HG03378 (cell line): ENCODE results near the gene RPS15.

Source experiments
- ATAC-seq: cut with Tn5 transposase; IDR thresholded peaks from one replicate; pipeline ENCODE4 v1.9.1; 2021; ENCODE audit warnings: mild to moderate bottlenecking, moderate library complexity; ENCODE audit not compliant: unreplicated experiment

Gene RPS15

DNA sequence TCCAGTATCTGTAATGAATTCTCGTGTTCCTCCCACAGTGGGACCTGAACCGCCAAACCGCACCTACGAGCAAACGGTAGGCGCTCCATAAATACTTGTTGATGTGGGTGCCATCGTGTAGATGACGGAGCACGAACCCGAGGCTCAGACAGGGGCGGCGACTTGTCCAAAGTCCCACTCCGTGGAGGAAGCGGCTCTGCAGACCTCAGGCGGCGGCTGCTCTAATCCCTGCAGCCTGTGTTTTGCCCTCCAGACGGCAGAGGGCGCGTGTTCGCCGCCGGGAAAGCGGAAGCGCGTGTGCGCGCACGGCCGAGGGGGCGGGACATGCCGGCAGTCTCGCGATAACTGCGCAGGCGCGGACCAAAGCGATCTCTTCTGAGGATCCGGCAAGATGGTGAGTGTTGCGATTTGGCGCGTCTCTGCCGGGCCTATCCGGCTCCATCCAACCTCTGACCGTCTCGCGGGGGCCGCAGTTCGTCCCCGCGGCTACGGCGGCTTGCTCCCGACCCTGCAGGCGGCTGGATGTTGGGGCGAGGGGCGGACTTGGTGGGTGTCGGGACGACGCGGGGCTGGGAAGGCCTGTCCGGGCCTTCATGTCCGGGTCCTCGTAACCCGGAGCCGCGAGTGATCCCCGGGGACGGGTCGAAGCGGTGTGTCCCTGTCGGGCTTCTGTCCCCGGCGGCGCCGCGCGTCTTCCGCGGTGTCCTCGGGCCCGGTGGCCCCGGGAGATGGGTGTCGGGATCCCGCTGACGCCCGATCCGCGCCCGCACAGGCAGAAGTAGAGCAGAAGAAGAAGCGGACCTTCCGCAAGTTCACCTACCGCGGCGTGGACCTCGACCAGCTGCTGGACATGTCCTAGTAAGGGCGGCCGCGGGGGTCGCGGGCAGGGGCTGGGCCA, at the start of gene RPS15:
Gene RPS15 (plus strand): TSS at position 362 of the 898 bp plus-strand sequence. CDS start 30 bp downstream, at position 392.
- ATAC-seq, result peak; percentile 58

DNA sequence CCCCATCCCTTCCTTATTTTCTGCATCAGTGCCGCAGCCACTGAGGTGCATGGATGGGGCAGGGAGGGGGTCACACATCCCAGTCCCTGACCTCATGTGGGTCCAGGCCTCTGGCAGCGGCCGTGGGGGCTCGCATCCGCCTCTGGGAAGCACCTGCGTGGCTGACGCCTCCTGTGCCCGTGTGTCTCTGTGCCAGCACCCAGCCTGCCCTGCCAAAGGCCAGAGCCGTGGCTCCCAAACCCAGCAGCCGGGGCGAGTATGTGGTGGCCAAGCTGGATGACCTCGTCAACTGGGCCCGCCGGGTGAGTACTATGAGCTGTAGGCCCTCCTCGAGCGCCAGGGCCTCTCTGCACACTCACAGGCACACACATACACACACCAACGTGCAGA, 49.6 kb upstream of the RPS15 start:
- ATAC-seq, result no peak

DNA sequence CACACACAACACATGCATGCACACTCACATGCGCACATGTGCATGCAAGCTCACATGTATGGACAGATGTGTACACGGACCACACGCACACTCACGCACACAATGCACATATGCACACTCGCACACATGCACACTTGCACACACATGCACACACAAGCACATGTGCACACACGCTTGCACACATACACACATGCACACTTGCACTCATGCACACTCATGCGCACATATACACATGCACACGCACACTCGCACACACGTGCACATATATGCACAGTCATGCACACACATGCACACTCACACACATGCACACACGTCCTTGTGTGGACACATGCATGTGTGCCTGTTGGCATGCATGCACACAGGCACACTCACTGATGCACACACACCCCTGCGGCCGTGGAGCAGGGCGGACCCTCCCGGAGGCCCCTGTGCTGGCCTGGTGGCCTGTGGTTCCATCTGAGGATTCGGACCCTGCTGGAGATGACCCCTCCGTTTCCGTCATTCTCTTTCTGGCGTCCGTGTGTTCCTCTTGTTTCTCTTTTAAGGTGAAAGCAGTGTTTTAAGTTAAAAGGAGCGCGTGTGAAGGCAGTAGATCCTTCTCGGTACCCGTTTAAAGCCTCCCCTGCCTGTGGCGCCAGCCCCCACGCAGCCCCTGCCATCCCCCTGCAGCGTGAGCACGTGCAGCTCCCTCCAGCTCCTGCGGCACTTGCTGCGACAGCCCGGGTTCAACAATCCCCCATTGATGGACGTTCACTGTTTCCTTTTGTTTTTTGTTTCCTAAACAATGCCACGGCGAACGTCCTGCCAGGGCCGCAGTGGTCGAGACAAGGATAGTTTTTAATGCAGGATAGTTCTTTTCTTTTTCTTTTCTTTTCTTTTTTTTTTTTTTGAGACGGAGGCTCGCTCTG, 48.9 kb upstream of the RPS15 start:
- ATAC-seq, result no peak

DNA sequence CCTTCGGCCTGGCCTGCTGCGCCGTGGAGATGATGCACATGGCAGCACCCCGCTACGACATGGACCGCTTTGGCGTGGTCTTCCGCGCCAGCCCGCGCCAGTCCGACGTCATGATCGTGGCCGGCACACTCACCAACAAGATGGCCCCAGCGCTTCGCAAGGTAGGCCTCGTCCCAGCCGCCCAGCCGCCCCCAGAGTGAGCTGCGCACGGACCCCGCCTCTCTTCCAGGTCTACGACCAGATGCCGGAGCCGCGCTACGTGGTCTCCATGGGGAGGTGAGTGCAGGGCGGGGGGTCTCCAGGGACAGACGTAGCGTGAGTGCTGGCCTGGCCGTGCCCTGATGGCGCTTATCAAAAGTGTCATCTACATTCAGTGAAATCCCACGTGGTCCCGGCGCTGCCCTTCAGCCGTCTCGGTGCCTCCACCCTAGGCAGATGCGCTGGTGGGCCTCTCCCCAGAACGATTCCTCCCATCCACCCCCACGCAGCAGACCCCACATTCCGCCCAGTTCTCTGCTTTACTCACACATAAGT, 47.2 kb upstream of the RPS15 start:
- ATAC-seq, result no peak

- ATAC-seq, result no peak
These were observed 45.8 kb upstream of the RPS15 start for GRCh38 chr19:1392407-1392806.

GRCh38 chr19:1392939-1393530, 45.2 kb upstream of the RPS15 start:
- ATAC-seq, result no peak

GRCh38 chr19:1393841-1394240, 44.4 kb upstream of the RPS15 start:
- ATAC-seq, result no peak

- ATAC-seq, result no peak
These were observed 43.7 kb upstream of the RPS15 start for GRCh38 chr19:1394252-1395193.

DNA sequence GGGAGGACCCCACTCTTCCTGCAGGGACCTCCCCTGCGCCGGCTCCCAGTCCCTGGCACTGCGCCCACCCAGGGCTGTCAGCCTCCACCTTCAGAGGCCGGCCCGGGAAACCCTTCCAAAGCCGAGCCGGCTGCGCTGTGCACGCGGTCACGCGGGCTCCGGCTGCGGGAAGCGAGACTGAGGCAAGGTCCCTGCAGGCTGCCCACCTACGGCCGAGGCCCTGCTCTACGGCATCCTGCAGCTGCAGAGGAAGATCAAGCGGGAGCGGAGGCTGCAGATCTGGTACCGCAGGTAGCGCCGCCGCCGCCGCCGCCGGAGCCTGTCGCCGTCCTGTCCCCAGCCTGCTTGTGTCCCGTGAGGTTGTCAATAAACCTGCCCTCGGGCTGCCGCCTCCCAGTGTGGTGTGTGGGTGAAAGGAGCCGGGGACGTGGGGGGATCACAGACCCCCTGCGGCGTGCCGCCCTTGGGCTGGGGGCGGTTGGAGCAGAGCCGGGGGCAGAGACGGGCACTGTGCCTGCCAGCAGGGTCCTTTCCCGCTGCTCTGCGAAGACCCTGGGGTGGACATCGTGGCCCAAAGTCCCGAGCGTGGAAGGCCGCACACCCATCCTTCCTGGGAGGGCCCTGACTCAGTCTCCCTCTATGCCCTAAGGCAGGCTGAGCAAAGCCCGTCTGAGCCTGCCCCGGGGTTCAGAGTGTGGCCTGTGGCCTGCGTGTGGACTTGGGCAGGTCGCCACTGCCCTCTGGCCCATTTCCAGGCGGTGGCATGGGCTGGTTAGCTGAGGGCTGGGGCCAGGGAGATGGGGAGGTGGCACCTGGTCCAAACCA, 42.8 kb upstream of the RPS15 start:
- no peak for ATAC-seq

DNA sequence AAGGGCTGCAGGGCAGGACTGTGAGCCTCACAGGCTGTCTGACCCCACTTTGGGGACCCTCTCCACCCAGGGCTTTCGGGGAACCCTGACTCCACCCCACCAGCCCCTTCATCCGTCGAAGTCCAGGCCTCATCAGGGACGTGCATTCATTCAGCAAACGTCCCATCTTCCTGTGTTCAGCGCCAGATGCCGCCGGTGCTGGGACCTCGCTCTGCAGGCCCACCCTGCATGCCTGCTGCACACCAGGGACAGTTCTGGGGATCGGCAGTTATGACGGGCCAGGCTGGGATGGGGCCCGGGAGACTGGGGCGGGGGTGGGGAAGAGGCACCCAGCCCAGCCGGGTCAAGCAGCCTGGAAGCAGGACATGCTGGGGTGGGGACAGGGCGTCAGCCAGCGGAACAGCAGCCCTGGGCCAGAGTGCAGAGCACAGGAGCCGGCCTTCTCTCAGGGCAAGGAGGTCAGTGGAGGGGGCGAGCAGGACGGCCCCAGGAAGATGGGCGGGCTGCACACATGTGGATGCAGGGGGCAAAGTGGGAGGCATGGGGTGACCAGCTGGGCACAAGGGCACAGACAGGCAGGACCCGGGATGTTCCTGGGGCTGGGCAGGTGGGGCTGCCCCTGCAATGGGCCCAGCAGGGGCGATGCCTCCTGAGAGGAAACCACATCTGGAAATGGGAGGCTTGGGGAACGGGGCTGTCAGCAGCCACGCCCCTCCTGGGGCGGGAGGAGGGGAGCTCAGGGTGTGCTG, 42.0 kb upstream of the RPS15 start:
- no peak for ATAC-seq

DNA sequence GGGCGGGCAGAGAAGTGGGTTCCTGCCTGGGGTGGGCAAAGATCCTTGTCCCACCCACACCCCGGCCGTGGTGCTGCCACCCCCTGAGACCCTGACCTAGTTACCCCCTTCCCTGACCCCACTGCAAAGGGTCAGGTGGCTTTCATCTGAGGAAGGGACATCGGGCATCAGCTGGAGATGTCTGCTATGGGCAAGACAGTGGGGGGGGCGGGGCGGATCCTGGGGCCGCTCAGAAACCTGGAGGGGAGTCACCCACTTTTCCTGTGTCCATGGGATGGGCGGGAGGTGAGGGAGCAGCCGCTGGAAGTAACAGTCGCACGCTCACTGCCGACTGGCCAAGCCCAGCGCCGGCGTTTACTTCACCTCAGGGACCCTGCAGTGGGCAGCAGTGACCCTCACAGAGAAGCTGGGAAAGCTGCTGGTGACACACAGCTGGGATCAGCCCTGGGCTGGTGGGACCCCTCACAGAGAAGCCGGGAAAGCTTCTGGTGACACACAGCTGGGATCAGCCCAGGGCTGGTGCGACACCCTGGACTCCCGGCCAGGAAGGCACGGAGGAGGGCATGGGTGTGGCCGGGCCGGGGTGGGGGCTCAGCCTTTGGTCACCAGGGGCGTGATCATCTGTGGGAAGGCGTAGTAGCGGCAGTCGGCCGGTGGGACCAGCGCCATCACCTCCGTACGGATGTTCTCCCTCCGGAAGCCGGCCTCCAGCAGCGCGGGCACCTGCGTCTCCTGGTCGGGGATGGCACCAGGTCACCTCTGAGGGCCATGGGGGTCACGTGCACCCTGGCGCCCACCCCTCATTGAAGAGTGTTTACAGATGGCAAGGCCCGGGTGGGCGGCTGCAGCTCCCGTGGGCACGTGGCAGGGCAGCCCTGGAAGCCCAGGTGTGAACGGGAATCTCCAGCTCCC, 41.2 kb upstream of the RPS15 start:
- no peak for ATAC-seq

DNA sequence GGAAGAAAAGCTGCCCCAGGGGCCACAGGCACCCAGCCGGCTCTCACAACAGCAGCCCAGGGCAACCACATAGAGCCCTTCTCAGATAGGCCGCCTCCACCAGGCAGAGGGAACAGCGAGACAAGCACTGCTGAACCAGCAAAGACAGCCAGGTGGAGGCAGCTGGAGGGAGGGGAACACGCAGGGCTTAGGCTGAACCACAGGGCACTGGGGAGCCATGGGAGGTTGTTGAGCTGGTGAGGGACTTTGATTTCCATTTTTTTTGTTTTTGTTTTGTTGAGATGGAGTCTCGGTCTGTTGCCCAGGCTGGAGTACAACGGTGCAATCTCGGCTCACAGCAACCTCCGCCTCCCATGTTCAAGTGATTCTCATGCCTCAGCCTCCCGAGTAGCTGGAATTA, 40.4 kb upstream of the RPS15 start:
- ATAC-seq, result no peak

- no peak for ATAC-seq
These were observed 39.1 kb upstream of the RPS15 start for GRCh38 chr19:1399079-1399478.

DNA sequence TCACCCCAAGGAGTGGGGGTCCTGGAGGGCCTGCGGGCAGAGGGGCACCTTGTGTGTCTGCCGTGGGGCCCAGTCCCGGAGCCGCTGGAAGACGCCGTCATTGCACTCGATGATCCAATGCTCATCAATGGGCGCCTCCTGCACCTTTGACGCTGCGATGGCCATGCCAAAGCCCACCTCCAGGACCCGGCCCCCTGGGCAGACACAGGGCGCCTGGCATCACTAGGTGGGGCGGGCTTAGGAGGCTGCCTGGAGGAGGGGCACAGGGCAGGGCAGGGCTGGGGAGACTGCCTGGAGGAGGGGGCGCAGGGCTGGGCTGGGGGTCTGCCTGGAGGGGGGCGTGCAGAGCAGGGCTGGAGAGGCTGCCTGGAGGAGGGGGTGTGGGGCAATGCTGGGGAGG, 38.5 kb upstream of the RPS15 start:
- ATAC-seq, result no peak

DNA sequence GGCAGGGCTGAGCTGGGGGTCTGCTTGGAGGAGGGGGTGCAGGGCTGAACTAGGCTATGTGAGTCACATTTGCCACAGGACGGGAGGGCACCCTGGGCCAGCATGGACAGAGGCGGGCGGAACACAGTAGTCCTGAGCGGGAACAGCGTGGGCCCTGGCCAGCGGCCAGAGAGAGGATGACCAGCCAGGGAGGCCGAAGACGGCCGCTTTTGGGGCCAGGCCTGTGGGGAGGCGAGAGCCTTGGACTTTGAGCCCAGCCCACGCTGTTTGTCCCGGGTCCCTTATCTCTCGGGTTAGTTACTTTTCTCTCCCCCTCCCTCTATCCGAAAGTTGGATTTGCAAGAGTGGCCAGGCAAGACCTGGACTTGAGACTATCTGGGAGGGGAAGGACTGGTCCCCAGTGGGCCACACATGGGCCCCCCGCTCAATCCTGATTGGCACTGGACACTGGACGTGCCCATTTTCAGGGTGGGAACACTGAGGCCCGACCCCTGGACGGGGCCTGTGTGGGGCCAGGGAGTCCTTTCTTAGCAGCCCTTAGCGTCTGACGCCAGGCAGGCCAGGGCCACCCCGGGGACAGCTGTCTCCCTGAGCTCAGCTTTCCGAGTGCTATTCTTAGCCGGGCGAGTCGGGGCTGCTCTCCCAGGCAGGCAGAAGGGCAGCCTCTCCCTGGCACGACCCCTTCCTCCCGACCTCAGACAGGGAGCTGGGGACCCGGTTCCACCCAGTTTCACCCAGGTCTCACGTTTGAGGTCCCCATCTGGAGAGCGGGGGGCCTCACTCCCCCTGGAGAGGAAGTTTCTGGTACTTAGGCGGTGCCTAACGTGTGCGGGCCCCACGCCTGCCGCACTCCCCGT, 37.7 kb upstream of the RPS15 start:
- ATAC-seq, result no peak

DNA sequence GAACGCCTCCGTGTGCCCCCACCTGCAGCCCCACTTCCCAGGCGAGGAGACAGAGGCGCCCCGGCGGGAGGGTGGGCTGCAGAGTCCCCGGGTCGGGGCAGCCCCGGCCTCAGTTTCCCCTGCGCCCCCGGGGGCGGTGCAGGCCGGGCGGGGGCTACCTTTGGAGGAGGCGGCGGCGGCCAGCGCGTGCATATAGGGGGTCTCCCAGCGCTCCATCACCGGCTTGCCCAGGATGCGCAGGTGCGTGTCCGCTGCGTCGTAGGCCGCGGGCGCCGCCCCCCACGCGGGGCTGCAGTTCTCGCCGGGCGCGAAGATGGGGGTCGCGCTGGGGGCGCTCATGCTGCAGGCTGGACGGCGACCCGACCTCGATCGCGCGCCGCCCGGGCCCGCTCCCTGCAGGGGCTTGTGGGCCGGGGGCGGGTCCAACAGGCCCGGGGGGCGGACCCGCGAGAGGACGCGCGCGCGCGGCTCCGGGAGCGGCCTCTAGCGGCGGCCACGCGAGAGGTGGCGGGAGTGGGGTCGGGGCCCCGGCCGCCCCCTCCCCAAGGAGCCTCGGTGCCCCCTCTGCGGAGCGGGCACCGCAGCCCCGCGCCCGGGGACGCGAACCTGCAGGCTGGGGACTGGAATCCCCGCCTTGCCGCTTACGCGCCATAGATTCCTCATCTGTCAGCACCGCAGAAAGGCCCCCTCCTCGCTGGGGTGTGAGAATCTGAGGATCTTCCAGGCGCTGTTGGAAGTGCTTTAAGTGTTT, 36.9 kb upstream of the RPS15 start, which contains the start of gene GAMT:
Gene GAMT (minus strand): TSS at position 405 of the 751 bp plus-strand sequence. CDS start 66 bp downstream, at position 339.
- ATAC-seq, result no peak
